ENCODE results near the gene AMACR.
"Not testable (repeated sequence)": the region's sequence is repeated elsewhere in the genome, so short reads cannot be mapped to it uniquely, and the experiment has no call there.

The AMACR gene

GRCh38 chr5:33968211-33969005 lies 39.4 kb downstream of the AMACR start:
- no peak for DNase-seq (ENCODE audit: low read depth in 2 of 2)

DNA sequence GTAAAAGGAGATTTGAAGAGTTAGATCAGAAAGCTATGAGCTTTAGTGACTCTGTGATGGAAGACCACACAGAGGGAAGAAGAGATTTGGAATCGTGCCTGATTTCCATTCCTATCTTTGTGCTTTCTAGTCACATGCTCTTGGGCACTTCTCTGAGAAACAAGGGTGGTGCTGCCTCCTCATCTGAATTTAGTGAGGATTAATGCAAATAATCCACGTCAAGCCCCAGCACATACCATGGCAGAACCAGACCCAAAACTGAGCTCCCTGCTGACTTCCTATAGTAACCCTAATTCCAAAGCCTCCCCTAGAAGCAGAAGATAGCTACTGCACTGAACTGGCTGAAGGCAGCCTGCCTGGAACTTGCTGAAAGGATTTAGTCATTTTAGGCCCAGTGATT lies 41.0 kb downstream of the AMACR start:
- no peak for DNase-seq (ENCODE audit: low read depth in 2 of 2)

DNA sequence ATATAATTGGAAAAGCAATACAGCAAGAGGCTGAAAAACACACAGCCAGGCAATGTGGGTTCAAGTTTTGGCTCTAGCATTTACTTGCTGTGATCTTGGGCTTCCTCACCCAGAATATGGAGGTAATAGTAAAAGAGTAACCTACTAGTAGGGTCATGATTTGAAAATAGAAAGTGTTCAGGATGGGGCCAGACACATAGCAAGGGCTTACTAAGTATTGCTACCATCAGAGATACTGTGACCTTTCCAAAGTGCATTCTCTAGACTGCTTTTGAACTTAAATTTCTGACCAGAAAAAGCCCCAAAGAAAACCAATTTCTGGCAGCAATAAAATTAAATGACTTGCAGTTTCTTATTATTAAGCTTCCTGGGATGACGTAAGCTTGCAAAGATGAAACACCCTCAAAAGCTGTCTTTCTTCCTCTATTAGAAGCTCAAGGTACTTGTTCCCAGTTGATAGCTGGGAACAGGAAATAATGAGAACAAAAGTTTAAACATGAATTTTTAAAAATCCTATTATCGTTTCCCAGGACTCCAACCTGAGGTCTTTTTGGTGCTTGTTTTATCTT lies 43.6 kb downstream of the AMACR start:
- no peak for DNase-seq (ENCODE audit: low read depth in 2 of 2)

GRCh38 chr5:33958176-33958575 lies 49.7 kb downstream of the AMACR start:
- DNase-seq (ENCODE audit: low read depth in 2 of 2): no peak

DNA sequence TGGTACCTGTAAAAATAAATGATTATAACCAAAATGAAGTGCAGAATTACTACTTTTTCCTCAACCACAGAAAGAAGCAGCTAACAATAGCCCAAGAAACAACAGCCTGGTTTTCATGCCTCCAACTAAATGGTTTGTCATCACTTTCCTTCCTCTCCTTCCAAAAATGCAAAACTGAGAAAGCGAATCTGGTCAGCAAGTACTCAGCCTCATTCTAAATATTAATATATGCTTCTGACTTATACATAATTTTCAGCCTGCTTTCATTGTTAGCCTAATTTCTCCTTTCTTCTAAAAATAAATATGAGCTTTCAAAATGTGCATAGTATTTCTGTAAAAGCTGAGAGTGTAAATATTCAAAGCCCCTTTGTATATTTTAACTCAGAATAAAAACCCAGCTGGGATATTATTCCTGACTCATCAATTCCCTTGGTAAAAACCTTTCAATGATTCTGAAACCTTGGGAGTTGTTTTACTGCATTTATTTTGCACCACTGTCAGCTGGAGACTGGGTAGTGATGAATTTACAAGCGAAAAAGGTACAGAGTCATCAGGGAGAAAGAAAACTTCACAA lies 50.2 kb downstream of the AMACR start:
- no peak for DNase-seq (ENCODE audit: low read depth in 2 of 2)

- not testable (repeated sequence) for DNase-seq (ENCODE audit: low read depth in 2 of 2)
Measured at GRCh38 chr5:33952175-33952574, 55.7 kb downstream of the AMACR start.

DNA sequence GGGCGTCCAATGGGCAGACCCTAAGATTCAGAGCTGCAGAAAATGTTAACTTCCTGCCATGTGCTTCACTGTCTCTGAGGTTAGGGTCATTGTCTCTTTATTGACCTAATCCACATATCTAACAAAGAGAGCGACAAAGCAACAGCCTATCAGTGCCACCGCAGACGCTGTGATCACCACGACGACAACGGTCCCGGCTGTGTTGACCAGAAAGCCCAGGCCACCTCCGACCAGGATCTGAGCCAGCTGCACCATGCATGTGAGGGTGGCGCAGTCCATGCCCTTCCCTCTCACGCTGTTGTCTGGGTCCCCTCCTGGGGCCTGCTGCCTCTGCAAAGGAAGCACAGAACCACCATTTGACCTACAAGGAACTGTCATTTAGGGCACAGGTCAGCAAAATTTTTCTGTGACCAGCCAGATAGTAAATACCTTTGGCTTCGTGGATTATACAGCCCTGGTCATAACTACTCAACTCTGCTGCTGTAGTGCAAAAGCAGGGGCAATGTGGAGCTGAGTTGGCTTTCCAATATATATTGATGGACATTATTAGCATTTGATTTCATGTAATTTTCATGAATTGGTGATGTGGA lies 63.2 kb downstream of the AMACR start:
- no peak for DNase-seq (ENCODE audit: low read depth in 2 of 2)

- DNase-seq (ENCODE audit: low read depth in 2 of 2): no peak
Measured at GRCh38 chr5:33941090-33941489, 66.8 kb downstream of the AMACR start.

DNA sequence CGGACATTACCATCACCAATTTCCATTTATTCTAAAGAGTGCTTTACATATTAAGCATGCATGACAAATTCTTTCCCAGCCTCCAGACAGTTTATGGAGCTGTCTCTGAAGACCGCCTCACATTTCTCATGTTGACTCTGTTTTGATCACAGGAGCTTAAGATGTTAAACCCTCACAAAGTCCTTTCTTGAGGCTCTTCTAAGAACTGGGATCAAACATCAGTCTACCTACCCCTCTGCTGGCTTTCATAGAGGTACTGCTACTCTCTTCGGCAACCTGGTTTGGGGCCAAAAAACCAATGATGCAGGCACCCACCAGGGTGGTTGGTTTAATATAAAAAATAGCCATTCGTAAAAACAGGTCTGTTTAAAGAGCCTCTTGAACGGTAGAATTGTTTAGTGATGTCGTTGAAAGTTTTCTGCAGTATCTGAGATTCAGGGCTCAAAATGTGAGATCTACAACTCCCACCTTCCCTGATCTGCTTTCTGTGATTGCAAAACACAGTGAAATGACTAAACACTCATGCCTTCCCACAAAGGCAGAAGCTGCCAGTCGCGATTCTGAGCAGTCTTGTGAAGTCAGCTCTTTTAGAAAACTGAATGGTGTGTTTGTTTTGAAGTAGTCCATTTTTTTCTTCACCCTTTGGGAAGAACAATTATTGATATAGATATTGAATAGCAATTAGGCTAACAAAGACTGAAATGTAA lies 68.1 kb downstream of the AMACR start:
- DNase-seq (ENCODE audit: low read depth in 2 of 2): no peak

- DNase-seq (ENCODE audit: low read depth in 2 of 2): no peak
Measured at GRCh38 chr5:33938881-33939280, 69.0 kb downstream of the AMACR start.

DNA sequence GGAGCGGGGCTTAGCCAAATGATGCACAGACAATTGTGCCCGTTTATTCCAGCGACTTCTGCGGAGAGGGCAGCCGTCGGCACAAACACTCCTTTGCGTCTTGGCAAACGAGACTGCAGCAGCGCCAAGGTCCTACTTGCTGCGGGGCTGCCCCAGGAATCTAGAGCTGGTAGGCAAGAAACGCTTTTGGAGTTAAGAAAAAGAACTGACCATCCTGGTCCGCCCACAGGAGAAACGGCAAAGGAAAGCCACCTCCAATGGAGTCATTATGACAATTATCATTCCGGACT lies 69.4 kb downstream of the AMACR start:
- no peak for DNase-seq (ENCODE audit: low read depth in 2 of 2)

GRCh38 chr5:33937707-33938506 lies 69.9 kb downstream of the AMACR start:
- no peak for DNase-seq (ENCODE audit: low read depth in 2 of 2)

DNA sequence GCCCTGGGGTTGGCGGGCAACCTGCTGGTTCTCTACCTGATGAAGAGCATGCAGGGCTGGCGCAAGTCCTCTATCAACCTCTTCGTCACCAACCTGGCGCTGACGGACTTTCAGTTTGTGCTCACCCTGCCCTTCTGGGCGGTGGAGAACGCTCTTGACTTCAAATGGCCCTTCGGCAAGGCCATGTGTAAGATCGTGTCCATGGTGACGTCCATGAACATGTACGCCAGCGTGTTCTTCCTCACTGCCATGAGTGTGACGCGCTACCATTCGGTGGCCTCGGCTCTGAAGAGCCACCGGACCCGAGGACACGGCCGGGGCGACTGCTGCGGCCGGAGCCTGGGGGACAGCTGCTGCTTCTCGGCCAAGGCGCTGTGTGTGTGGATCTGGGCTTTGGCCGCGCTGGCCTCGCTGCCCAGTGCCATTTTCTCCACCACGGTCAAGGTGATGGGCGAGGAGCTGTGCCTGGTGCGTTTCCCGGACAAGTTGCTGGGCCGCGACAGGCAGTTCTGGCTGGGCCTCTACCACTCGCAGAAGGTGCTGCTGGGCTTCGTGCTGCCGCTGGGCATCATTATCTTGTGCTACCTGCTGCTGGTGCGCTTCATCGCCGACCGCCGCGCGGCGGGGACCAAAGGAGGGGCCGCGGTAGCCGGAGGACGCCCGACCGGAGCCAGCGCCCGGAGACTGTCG lies 70.7 kb downstream of the AMACR start:
- no peak for DNase-seq (ENCODE audit: low read depth in 2 of 2)

- no peak for DNase-seq (ENCODE audit: low read depth in 2 of 2)
Measured at GRCh38 chr5:33936381-33937016, 71.4 kb downstream of the AMACR start, which contains the start of gene RXFP3. RXFP3 (plus strand) TSS chr5:33936386; CDS start chr5:33936741, 355 bp downstream.
